Hepatocyte (in vitro differentiated cells): ENCODE results near the gene LYRM9.

Source experiments
- CTCF ChIP-seq: fragments of 200-600 bp; sonication (generic); IDR thresholded peaks from 2 replicates; pipeline ENCODE4 v1.5.1; 2016; ENCODE audit warnings: antibody characterized with exemption, mild to moderate bottlenecking; ENCODE audit not compliant: poor library complexity
- EZH2 ChIP-seq: fragments of 200-600 bp; sonication (generic); IDR thresholded peaks from 2 replicates; pipeline ENCODE4 v1.6.1; 2016; ENCODE audit warnings: antibody characterized with exemption, mild to moderate bottlenecking, borderline replicate concordance
- EZH2phosphoT487 ChIP-seq: fragments of 200-600 bp; sonication (generic); IDR thresholded peaks from one replicate; pipeline ENCODE4 v1.6.1; 2018; ENCODE audit warnings: antibody characterized with exemption, mild to moderate bottlenecking, low read depth, moderate library complexity; ENCODE audit not compliant: unreplicated experiment, severe bottlenecking

GRCh38 chr17:27836651-27837050 lies 56.5 kb downstream of the LYRM9 start:
- TF ChIP-seq EZH2 (no peak), CTCF (no peak), EZH2phosphoT487 (no peak)
